H1 (cell line): ENCODE data around the gene RINT1. TPM values are rescaled to one million over a fixed set of nuclear protein-coding genes. Genes with fewer than 3 reads are reported as not detected.

ENCODE experiments used
- PHF8 ChIP-seq: fragments of 200-600 bp; sonication (generic); conservative IDR thresholded peaks from 2 replicates; pipeline ENCODE4 v1.7.1; 2012; ENCODE audit warnings: low read depth, mild to moderate bottlenecking, inconsistent platforms, low read length, moderate library complexity
- polyA plus RNA-seq, 7 experiments: library from polyadenylated mRNA; depleted of rRNA in 3 of 7; stranded (reverse) in 5 of 7; unstranded in 2 of 7; fragments of >200 nt in 5 of 7; fragments of 200-250 nt in 2 of 7; gene quantifications; 1 replicate in 5 of 7; 2 replicates in 1 of 7; 4 replicates in 1 of 7; pipeline versions ENCODE4 v1.2.1 to v1.2.3, GENCODE V29; 2011 to 2013; ENCODE audit warnings: missing spikeins in 2 of 7, mixed read lengths in 2 of 7
- total RNA-seq: library from RNA; stranded (reverse); fragmentation: NEBNext Ultra II Directional; extraction: Animal tissue kit (Norgen Biotek cat#: 25700); gene quantifications from 2 replicates; pipeline ENCODE4 v1.2.1, GENCODE V29; 2021

Gene RINT1
- total and polyA plus RNA-seq, 2 of the 8 experiments (the other 6 are each of a cell fraction or from before 2014, with no cell fraction given) = 7.8 to 21.8 TPM

DNA sequence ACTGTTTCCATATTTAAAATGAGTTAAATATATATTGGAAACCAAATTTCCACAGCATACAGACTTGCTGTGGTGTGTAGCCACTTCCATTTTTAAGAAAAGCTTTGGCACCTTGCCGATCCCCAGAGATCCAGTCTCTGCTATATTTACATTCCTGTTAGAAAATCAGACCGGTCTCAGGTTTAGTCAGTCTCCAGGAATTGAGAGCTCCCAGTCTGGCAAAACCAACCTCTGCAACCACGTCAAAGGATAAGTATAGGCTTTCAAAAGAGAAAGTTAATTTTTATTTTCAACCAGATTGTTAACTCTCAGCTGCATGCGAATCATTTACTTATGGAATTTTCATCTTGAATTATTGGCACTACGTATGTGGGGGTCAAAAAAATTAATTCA is 38.1 kb upstream of the RINT1 start (continued):
- TF ChIP-seq PHF8 = no peak
- TF ChIP-seq, all 59 proteins: peak for 0
